K562 (cell line): ENCODE measurements around the gene TGFBR1. TPM values are rescaled to one million over a fixed set of nuclear protein-coding genes. Genes with fewer than 3 reads are reported as not detected.

Experiments used
- ATAC-seq: fragments of 200-7000 bp; cut with Tn5 transposase; 3 replicates; pipeline ENCODE4 v1.9.1; 2020; ENCODE audit warnings: moderate library complexity
- BruUV-seq: library from RNA; stranded (reverse); fragments of 400-500 nt; replicated peaks from 2 replicates; lab custom pipeline; 2021; lab: Mats Ljungman, UMichigan
- CTCF ChIA-PET: fragments of 300-600 bp; formaldehyde crosslinking; extraction: SDS; loops from one replicate; lab custom pipeline; 2021; ENCODE audit warnings: low intra/inter-chr PET ratio; lab: Yijun Ruan, JAX
- POLR2A ChIA-PET: fragments of 300-600, 350-650 bp; sonication (Branson Sonifier 250); formaldehyde crosslinking; extraction: SDS; loops from one replicate; lab custom pipeline; 2021; ENCODE audit warnings: antibody characterized with exemption, inconsistent platforms; lab: Yijun Ruan, JAX
- DNase-seq, 4 experiments: peaks; one replicate each; pipeline versions ENCODE4 v3.0.0 to v3.0.0-alpha.2; 2011 to 2018; ENCODE audit warnings: low spot score in 3 of 4, mixed read lengths in 3 of 4; ENCODE audit errors: extremely low read depth in 1 of 4
- FAIRE-seq: peaks from 2 replicates; lab custom pipeline; 2011; peaks lifted over from hg19 to GRCh38; lab: Jason Lieb, UNC
- H2AFZ ChIP-seq: 2 replicates; pipeline ENCODE4 v1.6.0; 2011; ENCODE audit warnings: low read depth, low read length, control low read depth, inconsistent platforms
- H3K27ac ChIP-seq: fragments of 200-600 bp; 3 replicates; pipeline ENCODE4 v1.8.0; 2011; ENCODE audit warnings: low read depth, mild to moderate bottlenecking, control low read depth, inconsistent platforms, low read length, moderate library complexity, mixed read lengths; ENCODE audit errors: extremely low read depth
- H3K27me3 ChIP-seq, 2 experiments: fragments of 300-600 bp in 1 of 2; 2 replicates in 1 of 2; 3 replicates in 1 of 2; pipeline versions ENCODE4 v1.6.0 to v1.8.0; 2011; ENCODE audit warnings: inconsistent platforms in 2 of 2, low read length in 2 of 2, mild to moderate bottlenecking in 1 of 2, mixed read lengths in 1 of 2, moderate library complexity in 1 of 2; ENCODE audit not compliant: control insufficient read depth in 2 of 2, insufficient read depth in 2 of 2
- H3K36me3 ChIP-seq: fragments of 300-600 bp; 3 replicates; pipeline ENCODE4 v1.8.0; 2011; ENCODE audit warnings: mild to moderate bottlenecking, low read length, inconsistent platforms; ENCODE audit not compliant: control insufficient read depth, insufficient read depth
- H3K4me1 ChIP-seq, 2 experiments: fragments of 200-600 bp in 1 of 2; replicated peaks in 1 of 2; 2 replicates in 1 of 2; 3 replicates in 1 of 2; pipeline versions ENCODE4 v1.5.1 to v1.8.0; 2011; ENCODE audit warnings: inconsistent platforms in 2 of 2, low read length in 2 of 2, mild to moderate bottlenecking in 1 of 2, mixed read lengths in 1 of 2, moderate library complexity in 1 of 2; ENCODE audit not compliant: control insufficient read depth in 2 of 2, insufficient read depth in 2 of 2
- H3K4me2 ChIP-seq: 2 replicates; pipeline ENCODE4 v1.6.1; 2011; ENCODE audit warnings: low read length, control low read depth, inconsistent platforms, mixed read lengths; ENCODE audit not compliant: insufficient read depth
- H3K4me3 ChIP-seq: fragments of 200-600 bp; sonication (generic), shearing (Covaris generic); 2 replicates; pipeline ENCODE4 v1.5.1; 2016; ENCODE audit warnings: control low read depth, inconsistent platforms
- H3K79me2 ChIP-seq: fragments of 200-600 bp; 3 replicates; pipeline ENCODE4 v1.8.0; 2011; ENCODE audit warnings: low read length, inconsistent platforms; ENCODE audit not compliant: control insufficient read depth, insufficient read depth
- H3K9ac ChIP-seq, 2 experiments: 2 replicates each; pipeline versions ENCODE4 v1.6.0 to v1.6.1; 2011; ENCODE audit warnings: low read depth in 2 of 2, low read length in 2 of 2, control low read depth in 1 of 2, inconsistent platforms in 1 of 2, mild to moderate bottlenecking in 1 of 2, mixed read lengths in 1 of 2; ENCODE audit not compliant: insufficient read depth in 1 of 2
- H3K9me1 ChIP-seq: one replicate; pipeline ENCODE4 v1.6.0; 2011; ENCODE audit warnings: inconsistent platforms, mild to moderate bottlenecking, low read length, moderate library complexity; ENCODE audit not compliant: control insufficient read depth, insufficient read depth
- H3K9me3 ChIP-seq: replicated peaks from 2 replicates; pipeline ENCODE4 v1.5.1; 2011; ENCODE audit warnings: low read depth, low read length, inconsistent platforms; ENCODE audit not compliant: control insufficient read depth, insufficient read depth
- H4K20me1 ChIP-seq: replicated peaks from 2 replicates; pipeline ENCODE4 v1.6.1; 2011; ENCODE audit warnings: low read length, inconsistent platforms, mixed read lengths; ENCODE audit not compliant: control insufficient read depth, insufficient read depth
- BCL6 ChIP-seq: fragments of 250-450 bp; sonication (Bioruptor Pico); IDR thresholded peaks from 2 replicates; pipeline ENCODE4 v1.4.0; 2020
- CTCF ChIP-seq, 3 experiments: IDR thresholded peaks in 2 of 3; conservative IDR thresholded peaks in 1 of 3; 2 replicates each; pipeline ENCODE4 v1.5.1; 2011 to 2012; ENCODE audit warnings: low read length in 3 of 3, mild to moderate bottlenecking in 3 of 3, control low read depth in 2 of 3, improper control_type of control experiment in 1 of 3, inconsistent platforms in 1 of 3, low read depth in 1 of 3, mixed read lengths in 1 of 3, moderate library complexity in 1 of 3; ENCODE audit not compliant: insufficient read depth in 2 of 3
- FOS ChIP-seq: IDR thresholded peaks from 3 replicates; pipeline ENCODE4 v1.6.1; 2011; ENCODE audit not compliant: insufficient read length; ENCODE audit errors: extremely low read depth
- FOXK2 ChIP-seq, 2 experiments: fragments of 450-650 bp; IDR thresholded peaks in 1 of 2; conservative IDR thresholded peaks in 1 of 2; 2 replicates each; pipeline ENCODE4 v1.6.1; 2016; ENCODE audit warnings: low read depth in 2 of 2, mild to moderate bottlenecking in 1 of 2
- KDM1A ChIP-seq, 2 experiments: fragments of 450-650 bp; IDR thresholded peaks; 2 replicates each; pipeline ENCODE4 v1.6.1; 2016; ENCODE audit warnings: mild to moderate bottlenecking in 2 of 2
- RAD21 ChIP-seq, 2 experiments: fragments of 250-450 bp in 1 of 2; fragments of 450-650 bp in 1 of 2; sonication (Bioruptor Pico) in 1 of 2; formaldehyde crosslinking in 1 of 2; IDR thresholded peaks in 1 of 2; conservative IDR thresholded peaks in 1 of 2; 2 replicates each; pipeline versions ENCODE4 v1.4.0 to v1.8.0; 2020 to 2022; ENCODE audit warnings: mild to moderate bottlenecking in 2 of 2, moderate library complexity in 1 of 2
- SMC3 ChIP-seq: conservative IDR thresholded peaks from 2 replicates; pipeline ENCODE4 v1.6.1; 2011; ENCODE audit warnings: low read depth, low read length, improper control_type of control experiment; ENCODE audit not compliant: insufficient read depth
- ZNF384 ChIP-seq: IDR thresholded peaks from 2 replicates; pipeline ENCODE4 v1.6.1; 2012; ENCODE audit warnings: low read depth, low read length, improper control_type of control experiment
- WGBS: fragments of 100-300 bp; shearing (Covaris generic); methylation state at CpG from one replicate; pipeline ENCODE4 v1.1.6; 2016; ENCODE audit warnings: low coverage, mixed read lengths; ENCODE audit not compliant: insufficient coverage; ENCODE audit errors: missing lambda C conversion rate; 5-methylcytosine and 5-hydroxymethylcytosine counted together
- in situ Hi-C: fragments of 300-500 bp; cut with MboI; formaldehyde crosslinking; loops from 4 replicates; pipeline ENCODE4 v1.15.0; 2018; ENCODE audit warnings: inconsistent platforms, mixed read lengths
- intact Hi-C: fragments of 100-400 bp; cut with micrococcal nuclease; formaldehyde crosslinking; loops from 2 replicates; pipeline ENCODE4 v1.14.2; 2022
- polyA plus RNA-seq, 8 experiments: library from polyadenylated mRNA; depleted of rRNA in 4 of 8; stranded (reverse) in 5 of 8; unstranded in 3 of 8; fragments of >200 nt; fragmentation: Nextera tagmentation in 2 of 8; fragmentation: Illumina TruSeq in 1 of 8; extraction: Ambion mirVana in 2 of 8; extraction: Trizol in 1 of 8; gene quantifications; 2 replicates each; pipeline versions ENCODE4 v1.2.1 to v1.2.3, GENCODE V29; 2011 to 2014; ENCODE audit warnings: inconsistent platforms in 1 of 8, missing spikeins in 1 of 8
- total RNA-seq, 7 experiments: library from RNA; depleted of rRNA in 6 of 7; stranded (reverse); fragments of >200 nt in 6 of 7; fragmentation: Illumina TruSeq in 2 of 7; extraction: Trizol in 2 of 7; gene quantifications; 2 replicates each; pipeline versions ENCODE4 v1.2.1 to v1.2.3, GENCODE V29; 2011 to 2021; ENCODE audit warnings: low replicate concordance in 1 of 7
- TF ChIP-seq, protein P1 (sequence below): fragments of 450-650 bp; formaldehyde crosslinking; IDR thresholded peaks from 2 replicates; pipeline ENCODE4 v1.4.0; 2020; ENCODE audit warnings: mild to moderate bottlenecking, moderate library complexity

The TGFBR1 gene
- total and polyA plus RNA-seq, 9 of the 15 experiments (the other 6 are each of a cell fraction or from before 2014, with no cell fraction given): 15.5 to 62.4 (median 42.7) TPM

DNA sequence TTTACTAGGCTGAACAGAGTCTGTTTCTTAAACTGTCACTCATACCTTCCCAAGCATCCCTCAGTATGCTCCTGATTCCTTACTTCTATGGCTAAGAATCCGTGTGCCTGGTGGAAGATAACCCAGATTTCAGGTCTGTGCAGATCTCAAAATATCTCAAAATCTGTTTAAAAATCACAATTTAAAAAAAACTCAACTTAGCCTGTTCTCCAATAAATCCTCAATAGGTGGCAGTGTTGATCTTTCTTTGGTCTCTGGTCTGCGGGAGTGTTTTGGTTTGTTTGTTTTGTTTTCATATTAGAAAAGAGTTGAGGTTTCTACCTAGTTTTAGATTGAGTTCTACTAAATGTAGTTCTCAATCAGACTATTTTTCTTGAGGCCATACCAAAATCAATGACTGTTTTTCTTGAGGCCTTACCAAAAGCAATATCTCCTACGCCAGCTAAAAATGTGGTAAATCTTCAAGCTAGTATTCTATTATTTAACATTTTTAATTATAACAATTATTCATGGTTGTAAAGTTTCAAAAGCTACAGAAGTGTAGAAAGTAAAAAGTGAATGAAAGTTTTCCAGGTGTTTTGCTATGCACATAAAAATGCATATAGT is 57.9 kb downstream of the TGFBR1 start:
- FAIRE-seq (peak; percentile 72), ATAC-seq (peak; percentile 54), DNase-seq (peak in 2 of 4 experiments; percentile 37 to 56)
- Histone ChIP-seq H3K4me2 (no peak overlapping the region), H3K36me3 (no peaks in the 10 kb centered on the region), H3K4me3 (no peak overlapping the region), H3K27me3 (no peaks in the 10 kb centered on the region), H4K20me1 (no peaks in the 10 kb centered on the region), H3K4me1 (peaks cover 0 to 2% of the 10 kb centered on the region in 2 experiments; a peak in 1 of 5 replicates), H3K79me2 (no peaks in the 10 kb centered on the region), H3K27ac (no peak overlapping the region), H3K9ac (no peak overlapping the region), H2AFZ (no peak overlapping the region), H3K9me3 (no peaks in the 10 kb centered on the region), H3K9me1 (no peaks in the 10 kb centered on the region)
- WGBS: 30% methylated on average over 3 of the region's 3 CpGs
- intact Hi-C loops: loop anchor here (5.0 to 10.0 kb wide), 4 partner anchors 99 to 1162 kb away; no protein-coding TSS in a partner anchor
- POLR2A ChIA-PET: interaction anchor here (0.7 to 2.5 kb wide), 2 partner anchors 10 to 25 kb away, joined by 3 to 10 read pairs; no protein-coding TSS in a partner anchor
- CTCF ChIA-PET: interaction anchor here (0.6 to 1.2 kb wide), 5 partner anchors 366 to 1439 kb away, joined by 3 to 4 read pairs (median 3); partner anchors contain the start of gene ANKS6
- BruUV-seq: no TSS peak
- in situ Hi-C loops: no loop called here
- TF ChIP-seq ZNF384 (peak; percentile 81), FOS (no peak), CTCF (IDR thresholded peaks at IDR 0.05 in 2 of 3, conservative IDR thresholded peaks at IDR 0.05 in 1 of 3; ENCODE audit: insufficient read depth in 2 of 3, low read depth in 1 of 3, low read length in 3 of 3) (peak; percentile 43 to 85 (median 62); a peak in 5 of 6 replicates), RAD21 (CRISPR knock-in tag; conservative IDR thresholded peaks at IDR 0.05 in 1 of 2, IDR thresholded peaks at IDR 0.05 in 1 of 2) (peak; percentile 71 to 77), KDM1A (IDR thresholded peaks at IDR 0.05) (peak; percentile 77 to 81; a peak in 3 of 4 replicates), BCL6 (CRISPR knock-in tag) (no peak), FOXK2 (conservative IDR thresholded peaks at IDR 0.05 in 1 of 2, IDR thresholded peaks at IDR 0.05 in 1 of 2; ENCODE audit: low read depth in 2 of 2) (peak in 1 of 2 experiments; percentile 48; a peak in 1 of 4 replicates), SMC3 (0 out of 2 replicates have a peak, but pooled peaks have one; percentile 6)
- TF ChIP-seq, protein P1, sequence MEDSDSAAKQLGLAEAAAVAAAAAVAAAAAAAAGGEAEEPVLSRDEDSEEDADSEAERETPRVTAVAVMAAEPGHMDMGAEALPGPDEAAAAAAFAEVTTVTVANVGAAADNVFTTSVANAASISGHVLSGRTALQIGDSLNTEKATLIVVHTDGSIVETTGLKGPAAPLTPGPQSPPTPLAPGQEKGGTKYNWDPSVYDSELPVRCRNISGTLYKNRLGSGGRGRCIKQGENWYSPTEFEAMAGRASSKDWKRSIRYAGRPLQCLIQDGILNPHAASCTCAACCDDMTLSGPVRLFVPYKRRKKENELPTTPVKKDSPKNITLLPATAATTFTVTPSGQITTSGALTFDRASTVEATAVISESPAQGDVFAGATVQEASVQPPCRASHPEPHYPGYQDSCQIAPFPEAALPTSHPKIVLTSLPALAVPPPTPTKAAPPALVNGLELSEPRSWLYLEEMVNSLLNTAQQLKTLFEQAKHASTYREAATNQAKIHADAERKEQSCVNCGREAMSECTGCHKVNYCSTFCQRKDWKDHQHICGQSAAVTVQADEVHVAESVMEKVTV: peak; percentile 31; the same call in 1 of the 2 replicates
